Activated naive CD4-positive, alpha-beta T cell treated with anti-CD3 and anti-CD28 coated beads, Interleukin-2, amount 50 U/mL, for 24 hours (primary cell): ENCODE data around the gene LOXL1.
"Not testable (repeated sequence)": the region's sequence is repeated elsewhere in the genome, so short reads cannot be mapped to it uniquely, and the experiment has no call there.

Experiments
- H3K27ac Mint-ChIP-seq: one replicate; pipeline ENCODE4 v1.8.0; 2021; ENCODE audit warnings: mild to moderate bottlenecking, mixed read lengths
- H3K27me3 Mint-ChIP-seq: one replicate; pipeline ENCODE4 v1.8.0; 2021; ENCODE audit warnings: mixed read lengths
- H3K36me3 Mint-ChIP-seq: one replicate; pipeline ENCODE4 v1.8.0; 2021; ENCODE audit warnings: mixed read lengths
- H3K4me1 Mint-ChIP-seq: one replicate; pipeline ENCODE4 v1.8.0; 2021; ENCODE audit warnings: mixed read lengths
- H3K4me3 Mint-ChIP-seq: one replicate; pipeline ENCODE4 v1.8.0; 2021; ENCODE audit warnings: mild to moderate bottlenecking, mixed read lengths
- H3K9me3 Mint-ChIP-seq: one replicate; pipeline ENCODE4 v1.8.0; 2021; ENCODE audit warnings: mixed read lengths

LOXL1 gene

GRCh38 chr15:73927003-73927475 is 777 bp downstream of the LOXL1 start:
- no peaks in the 10 kb centered on the region for H3K36me3 Mint-ChIP-seq
- no peaks in the 10 kb centered on the region for H3K9me3 Mint-ChIP-seq
- H3K4me1 Mint-ChIP-seq, result peaks cover 32% of the 10 kb centered on the region
- peak overlapping the region; percentile 47 for H3K4me3 Mint-ChIP-seq
- no peak overlapping the region for H3K27ac Mint-ChIP-seq
- H3K27me3 Mint-ChIP-seq, result no peaks in the 10 kb centered on the region

GRCh38 chr15:73927476-73928240 is 1.4 kb downstream of the LOXL1 start:
- Mint-ChIP-seq H3K27ac (no peak overlapping the region), H3K36me3 (no peaks in the 10 kb centered on the region), H3K4me1 (peaks cover 32% of the 10 kb centered on the region), H3K9me3 (no peaks in the 10 kb centered on the region), H3K4me3 (peak overlapping the region; percentile 74), H3K27me3 (no peaks in the 10 kb centered on the region)

- Mint-ChIP-seq H3K27me3 (no peaks in the 10 kb centered on the region), H3K4me1 (peaks cover 30% of the 10 kb centered on the region), H3K4me3 (peak overlapping the region; percentile 74), H3K36me3 (no peaks in the 10 kb centered on the region), H3K27ac (no peak overlapping the region), H3K9me3 (no peaks in the 10 kb centered on the region)
Observed at GRCh38 chr15:73928241-73928579, 1.9 kb downstream of the LOXL1 start.

- no peaks in the 10 kb centered on the region for H3K9me3 Mint-ChIP-seq
- no peak overlapping the region for H3K27ac Mint-ChIP-seq
- no peaks in the 10 kb centered on the region for H3K27me3 Mint-ChIP-seq
- H3K36me3 Mint-ChIP-seq, result no peaks in the 10 kb centered on the region
- peaks cover 22% of the 10 kb centered on the region for H3K4me1 Mint-ChIP-seq
- H3K4me3 Mint-ChIP-seq, result peak overlapping the region; percentile 55
Observed at GRCh38 chr15:73928971-73929627, 2.8 kb downstream of the LOXL1 start.

- Mint-ChIP-seq H3K4me3 (no peak overlapping the region), H3K9me3 (no peaks in the 10 kb centered on the region), H3K27ac (no peak overlapping the region), H3K27me3 (no peaks in the 10 kb centered on the region), H3K36me3 (no peaks in the 10 kb centered on the region), H3K4me1 (peaks cover 11% of the 10 kb centered on the region)
Observed at GRCh38 chr15:73930371-73930770, 4.1 kb downstream of the LOXL1 start.

- Mint-ChIP-seq H3K27me3 (no peaks in the 10 kb centered on the region), H3K36me3 (no peaks in the 10 kb centered on the region), H3K9me3 (no peaks in the 10 kb centered on the region), H3K4me1 (peaks cover 6% of the 10 kb centered on the region), H3K27ac (no peak overlapping the region), H3K4me3 (no peak overlapping the region)
Observed at GRCh38 chr15:73930790-73931281, 4.6 kb downstream of the LOXL1 start.

GRCh38 chr15:73931441-73931840 is 5.2 kb downstream of the LOXL1 start:
- H3K36me3 Mint-ChIP-seq, result no peaks in the 10 kb centered on the region
- H3K9me3 Mint-ChIP-seq, result no peaks in the 10 kb centered on the region

GRCh38 chr15:73932381-73933191 is 6.3 kb downstream of the LOXL1 start:
- Mint-ChIP-seq H3K9me3 (no peaks in the 10 kb centered on the region), H3K27ac (no peak overlapping the region), H3K27me3 (no peaks in the 10 kb centered on the region), H3K4me3 (no peak overlapping the region), H3K4me1 (peaks cover 5% of the 10 kb centered on the region), H3K36me3 (no peaks in the 10 kb centered on the region)

More at GRCh38 chr15:73931441-73931840, 5.2 kb downstream of the LOXL1 start:
- Mint-ChIP-seq H3K27ac (peak overlapping the region; percentile 41), H3K27me3 (no peaks in the 10 kb centered on the region), H3K4me3 (no peak overlapping the region), H3K4me1 (peaks cover 5% of the 10 kb centered on the region)

- H3K27ac Mint-ChIP-seq, result no peak overlapping the region
- H3K9me3 Mint-ChIP-seq, result no peaks in the 10 kb centered on the region
- no peak overlapping the region for H3K4me3 Mint-ChIP-seq
- no peaks in the 10 kb centered on the region for H3K27me3 Mint-ChIP-seq
- H3K36me3 Mint-ChIP-seq, result no peaks in the 10 kb centered on the region
- no peaks in the 10 kb centered on the region for H3K4me1 Mint-ChIP-seq
Observed at GRCh38 chr15:73934281-73934680, 8.0 kb downstream of the LOXL1 start.

- Mint-ChIP-seq H3K9me3 (no peaks in the 10 kb centered on the region), H3K4me3 (no peak overlapping the region)
Observed at GRCh38 chr15:73935547-73935946, 9.3 kb downstream of the LOXL1 start.

GRCh38 chr15:73936181-73936580 is 9.9 kb downstream of the LOXL1 start:
- H3K4me3 Mint-ChIP-seq, result no peak overlapping the region

More at GRCh38 chr15:73935547-73935946, 9.3 kb downstream of the LOXL1 start:
- no peaks in the 10 kb centered on the region for H3K36me3 Mint-ChIP-seq
- H3K27ac Mint-ChIP-seq, result no peak overlapping the region
- no peaks in the 10 kb centered on the region for H3K27me3 Mint-ChIP-seq
- H3K4me1 Mint-ChIP-seq, result no peaks in the 10 kb centered on the region

GRCh38 chr15:73936588-73937290 is 10.5 kb downstream of the LOXL1 start:
- Mint-ChIP-seq H3K36me3 (no peaks in the 10 kb centered on the region), H3K9me3 (no peaks in the 10 kb centered on the region), H3K27me3 (no peaks in the 10 kb centered on the region), H3K27ac (no peak overlapping the region), H3K4me1 (peaks cover 5% of the 10 kb centered on the region), H3K4me3 (no peak overlapping the region)

More at GRCh38 chr15:73936181-73936580, 9.9 kb downstream of the LOXL1 start:
- Mint-ChIP-seq H3K4me1 (no peaks in the 10 kb centered on the region), H3K9me3 (no peaks in the 10 kb centered on the region), H3K27me3 (no peaks in the 10 kb centered on the region), H3K36me3 (no peaks in the 10 kb centered on the region), H3K27ac (no peak overlapping the region)

GRCh38 chr15:73937296-73937695 is 11.0 kb downstream of the LOXL1 start:
- H3K9me3 Mint-ChIP-seq, result no peaks in the 10 kb centered on the region
- H3K4me3 Mint-ChIP-seq, result no peak overlapping the region
- H3K27ac Mint-ChIP-seq, result no peak overlapping the region
- H3K36me3 Mint-ChIP-seq, result no peaks in the 10 kb centered on the region
- H3K27me3 Mint-ChIP-seq, result no peaks in the 10 kb centered on the region
- H3K4me1 Mint-ChIP-seq, result peaks cover 11% of the 10 kb centered on the region

- Mint-ChIP-seq H3K27me3 (no peaks in the 10 kb centered on the region), H3K27ac (no peak overlapping the region), H3K4me3 (no peak overlapping the region), H3K36me3 (no peaks in the 10 kb centered on the region), H3K4me1 (peaks cover 15% of the 10 kb centered on the region), H3K9me3 (no peaks in the 10 kb centered on the region)
Observed at GRCh38 chr15:73937726-73938125, 11.5 kb downstream of the LOXL1 start.

- peaks cover 16% of the 10 kb centered on the region for H3K4me1 Mint-ChIP-seq
- H3K4me3 Mint-ChIP-seq, H3K9me3 Mint-ChIP-seq, H3K27ac Mint-ChIP-seq, H3K36me3 Mint-ChIP-seq, H3K27me3 Mint-ChIP-seq: not testable (repeated sequence)
Observed at GRCh38 chr15:73938516-73938915, 12.3 kb downstream of the LOXL1 start.
